Uterus (tissue), 4 donors: ENCODE data around the gene ZNF260. TPM values are rescaled to one million over a fixed set of nuclear protein-coding genes. Genes with fewer than 3 reads are reported as not detected.
"Not testable (repeated sequence)": the region's sequence is repeated elsewhere in the genome, so short reads cannot be mapped to it uniquely, and the experiment has no call there.

Experiments
- DNase-seq, 2 donors: peaks; one replicate each; pipeline ENCODE4 v3.0.0-alpha.2; 2019 to 2020
- H3K27ac ChIP-seq, 2 donors: fragments of 200-600 bp; sonication (generic); 1 replicate in 1 of 2; 2 replicates in 1 of 2; pipeline ENCODE4 v1.5.1; 2016 to 2018
- H3K27me3 ChIP-seq, 2 donors: fragments of 200-600 bp; sonication (generic); one replicate each; pipeline ENCODE4 v1.5.1; 2018 to 2019; ENCODE audit warnings: control low read depth in 1 of 2
- H3K36me3 ChIP-seq, 2 donors: fragments of 200-600 bp; sonication (generic); one replicate each; pipeline ENCODE4 v1.5.1; 2019; ENCODE audit warnings: control low read depth in 1 of 2
- H3K4me1 ChIP-seq, 2 donors: fragments of 200-600 bp; sonication (generic); one replicate each; pipeline ENCODE4 v1.5.1; 2018 to 2019; ENCODE audit warnings: control low read depth in 1 of 2
- H3K4me3 ChIP-seq, 2 donors: fragments of 200-600 bp; sonication (generic); 1 replicate in 1 of 2; 2 replicates in 1 of 2; pipeline ENCODE4 v1.5.1; 2018 to 2019; ENCODE audit warnings: mild to moderate bottlenecking in 1 of 2
- H3K9me3 ChIP-seq, 2 donors: fragments of 200-600 bp; sonication (generic); one replicate each; pipeline ENCODE4 v1.5.1; 2019; ENCODE audit warnings: control low read depth in 1 of 2
- CTCF ChIP-seq, 4 experiments: fragments of 200-600 bp in 2 of 4; fragments of 450-650 bp in 2 of 4; sonication (generic) in 2 of 4; IDR thresholded peaks; one replicate each; pipeline ENCODE4 v1.5.1; 2016 to 2019; ENCODE audit warnings: antibody characterized with exemption in 4 of 4, mild to moderate bottlenecking in 2 of 4, moderate library complexity in 1 of 4
- POLR2A ChIP-seq, 2 donors: fragments of 450-650 bp; IDR thresholded peaks; one replicate each; pipeline ENCODE4 v1.6.1; 2016; ENCODE audit warnings: antibody characterized with exemption in 2 of 2, mild to moderate bottlenecking in 1 of 2, moderate library complexity in 1 of 2
- intact Hi-C: fragments of 100-400 bp; cut with DNase I; formaldehyde crosslinking; loops from one replicate; pipeline ENCODE4 v1.15.1; 2023; ENCODE audit warnings: low total_unique reads
- total RNA-seq, 4 donors: library from RNA; depleted of rRNA in 3 of 4; stranded (reverse); fragments of >200 nt in 3 of 4; gene quantifications; one replicate each; pipeline versions ENCODE4 v1.1.0 to v1.2.4, GENCODE V29; 2014 to 2023
- donor health status: DM: yes; HTN: yes; CAD: no.

ZNF260 gene
- total RNA-seq, 4 donors from 2014 or later, result 5.1 to 42.3 (median 13.9) TPM

- DNase-seq, result peak; percentile 20 to 22
- H3K36me3 ChIP-seq, H3K27ac ChIP-seq, intact Hi-C loops, H3K4me3 ChIP-seq, H3K4me1 ChIP-seq, H3K27me3 ChIP-seq, H3K9me3 ChIP-seq: not testable (repeated sequence)
- peak; percentile 24 to 53 (median 36) for TF ChIP-seq CTCF (IDR thresholded peaks at IDR 0.05)
Observed at GRCh38 chr19:36492689-36493453, 35.2 kb downstream of the ZNF260 start.

- H3K9me3 ChIP-seq, H3K4me3 ChIP-seq, H3K4me1 ChIP-seq, intact Hi-C loops, H3K27ac ChIP-seq, DNase-seq, H3K36me3 ChIP-seq, H3K27me3 ChIP-seq: not testable (repeated sequence)
Observed at GRCh38 chr19:36490846-36491245, 37.2 kb downstream of the ZNF260 start.

- DNase-seq, result peak; percentile 79 to 86
- H3K36me3 ChIP-seq, result no peaks in the 10 kb centered on the region
- no peaks in the 10 kb centered on the region for H3K4me1 ChIP-seq
- no peaks in the 10 kb centered on the region for H3K27me3 ChIP-seq
- TF ChIP-seq CTCF (IDR thresholded peaks at IDR 0.05), result no peak
- TF ChIP-seq POLR2A (IDR thresholded peaks at IDR 0.05), result no peak
- H3K9me3 ChIP-seq, result no peaks in the 10 kb centered on the region
- peak overlapping the region; percentile 60 to 65 for H3K4me3 ChIP-seq
- peak overlapping the region; percentile 90 to 96 for H3K27ac ChIP-seq
- intact Hi-C loops, result no loop called here
Observed at GRCh38 chr19:36489920-36490415, 38.1 kb downstream of the ZNF260 start.

- TF ChIP-seq POLR2A (IDR thresholded peaks at IDR 0.05) (peak; percentile 22 to 44), CTCF (IDR thresholded peaks at IDR 0.05) (peak in 1 of 4 experiments; percentile 22)
- Histone ChIP-seq H3K27me3 (no peaks in the 10 kb centered on the region), H3K4me3 (peak within 1 kb of the TSS; percentile 60 to 65), H3K4me1 (no peaks in the 10 kb centered on the region), H3K36me3 (no peaks in the 10 kb centered on the region), H3K27ac (peak within 1 kb of the TSS; percentile 90 to 96), H3K9me3 (no peaks in the 10 kb centered on the region)
- intact Hi-C loops, result no loop called here
- peak; percentile 87 to 92 for DNase-seq
Observed at GRCh38 chr19:36489118-36489919, 38.8 kb downstream of the ZNF260 start, which contains the start of gene ZNF566. ZNF566 (minus strand) TSS chr19:36489561; CDS start chr19:36476557, 13,004 bp downstream.

- Histone ChIP-seq H3K27me3 (no peaks in the 10 kb centered on the region), H3K4me3 (peak overlapping the region; percentile 60 to 65), H3K36me3 (no peaks in the 10 kb centered on the region), H3K9me3 (no peaks in the 10 kb centered on the region), H3K27ac (peak overlapping the region; percentile 90 to 96), H3K4me1 (no peaks in the 10 kb centered on the region)
- TF ChIP-seq POLR2A (IDR thresholded peaks at IDR 0.05) (no peak), CTCF (IDR thresholded peaks at IDR 0.05) (no peak)
- no peak for DNase-seq
- intact Hi-C loops, result no loop called here
Observed at GRCh38 chr19:36488846-36489117, 39.3 kb downstream of the ZNF260 start.
